ENCODE results near the gene SRPK2. TPM values are rescaled to one million over a fixed set of nuclear protein-coding genes. Genes with fewer than 3 reads are reported as not detected.

Gene SRPK2
- total RNA-seq, 5 donors from 2014 or later (not counting 1 experiment from before 2014, with no cell fraction given) = 41.6 to 71.4 (median 46.9) TPM

DNA sequence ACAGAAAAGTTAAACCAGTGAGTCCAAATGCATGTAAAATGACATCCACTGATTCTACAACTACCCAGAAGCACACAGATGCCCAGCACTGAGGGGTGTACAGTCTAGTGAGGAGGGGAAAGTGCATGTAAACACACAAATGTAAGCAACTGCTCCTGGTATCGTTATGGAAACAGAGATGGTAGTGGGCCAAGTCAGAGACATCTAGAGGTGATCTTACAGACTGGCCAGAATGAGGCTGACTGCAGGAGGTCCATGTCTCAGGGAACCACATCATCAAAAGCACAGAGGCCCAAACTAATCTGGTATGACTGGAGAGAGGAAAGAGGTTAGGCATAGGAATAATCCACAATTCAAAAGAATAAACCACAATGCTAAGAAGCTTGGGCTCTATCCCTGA is 176.5 kb downstream of the SRPK2 start:
- no peaks in the 10 kb centered on the region for H3K27me3 Mint-ChIP-seq
- H3K9me3 Mint-ChIP-seq = peaks cover 0 to 4% (median 4%) of the 10 kb centered on the region in 3 donors
- WGBS (ENCODE audit: insufficient coverage) = no CpG with 5 or more reads among the region's 1 CpG
- H3K4me1 Mint-ChIP-seq = peaks cover 79 to 87% (median 87%) of the 10 kb centered on the region in 3 donors
- Histone ChIP-seq H3K36me3 (ENCODE audit: control insufficient read depth in 2 of 2, extremely low read depth in 1 of 2, insufficient read depth in 1 of 2, low read length in 1 of 2) (no peaks in the 10 kb centered on the region), H3K4me3 (ENCODE audit: control insufficient read depth in 1 of 2, extremely low read depth in 1 of 2, low read length in 1 of 2) (no peak overlapping the region), H3K27me3 (replicated peaks in 1 of 2; ENCODE audit: control insufficient read depth in 2 of 2, extremely low read depth in 1 of 2, insufficient read depth in 2 of 2, low read length in 1 of 2) (no peaks in the 10 kb centered on the region), H3K27ac (ENCODE audit: low read length) (no peak overlapping the region), H3K4me1 (ENCODE audit: control insufficient read depth in 1 of 2, extremely low read depth in 1 of 2, insufficient read depth in 2 of 2, low read length in 2 of 2) (peaks cover 14 to 19% of the 10 kb centered on the region in 2 experiments), H3K9me3 (no peaks in the 10 kb centered on the region)
- CTCF ChIA-PET = no interaction called here
- POLR2A ChIA-PET = no interaction called here
- H3K4me3 Mint-ChIP-seq = no peak overlapping the region
- no peak for DNase-seq
- peaks cover 15% of the 10 kb centered on the region for H3K36me3 Mint-ChIP-seq
- peak overlapping the region in 1 of 2 donors; percentile 45 for H3K27ac Mint-ChIP-seq
- ATAC-seq (replicated peaks in 1 of 4) = no peak

DNA sequence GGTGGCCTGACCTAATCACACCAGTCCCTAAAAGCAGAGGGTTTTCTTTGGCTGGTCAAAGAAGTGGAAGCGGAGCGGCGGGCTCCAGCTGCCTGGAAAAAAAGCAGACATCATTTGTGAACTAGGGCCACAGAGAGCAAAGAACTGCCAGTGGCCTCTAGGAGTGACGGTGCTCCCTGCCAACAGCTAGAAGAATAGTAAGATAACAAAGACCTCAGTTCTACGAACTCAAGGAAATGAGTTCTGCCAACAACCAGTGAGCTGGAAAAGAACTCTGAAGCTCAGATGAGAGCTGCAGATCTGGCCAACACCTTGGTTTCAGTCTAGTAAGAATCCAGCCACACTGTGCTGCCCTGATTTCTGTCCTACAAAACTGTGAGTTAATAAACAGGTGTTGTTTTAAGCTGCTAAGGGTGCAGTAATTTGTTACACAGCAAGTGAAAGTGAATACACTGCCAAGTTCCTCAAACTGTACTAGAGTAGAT is 178.0 kb downstream of the SRPK2 start:
- H3K4me3 ChIP-seq (ENCODE audit: control insufficient read depth in 1 of 2, extremely low read depth in 1 of 2, low read length in 1 of 2) = no peak overlapping the region
- CTCF ChIA-PET = no interaction called here
- H3K9me3 Mint-ChIP-seq = peaks cover 0 to 4% (median 4%) of the 10 kb centered on the region in 3 donors
- H3K36me3 ChIP-seq (ENCODE audit: control insufficient read depth in 2 of 2, extremely low read depth in 1 of 2, insufficient read depth in 1 of 2, low read length in 1 of 2) = no peaks in the 10 kb centered on the region
- peak overlapping the region; percentile 68 to 73 for H3K27ac Mint-ChIP-seq
- DNase-seq (peak in 4 of 35 experiments; percentile 5 to 11 (median 8)), ATAC-seq (replicated peaks in 1 of 4) (peak in 3 of 4 experiments; percentile 24 to 32 (median 25))
- H3K4me1 ChIP-seq (ENCODE audit: control insufficient read depth in 1 of 2, extremely low read depth in 1 of 2, insufficient read depth in 2 of 2, low read length in 2 of 2) = peaks cover 24 to 29% of the 10 kb centered on the region in 2 experiments
- H3K27me3 ChIP-seq (replicated peaks in 1 of 2; ENCODE audit: control insufficient read depth in 2 of 2, extremely low read depth in 1 of 2, insufficient read depth in 2 of 2, low read length in 1 of 2) = no peaks in the 10 kb centered on the region
- H3K4me1 Mint-ChIP-seq = peaks cover 84 to 93% (median 93%) of the 10 kb centered on the region in 3 donors
- no peaks in the 10 kb centered on the region for H3K27me3 Mint-ChIP-seq
- peaks cover 14% of the 10 kb centered on the region for H3K36me3 Mint-ChIP-seq
- H3K9me3 ChIP-seq = no peaks in the 10 kb centered on the region
- POLR2A ChIA-PET = no interaction called here
- H3K4me3 Mint-ChIP-seq = peak overlapping the region in 1 of 3 donors; percentile 39
- no peak overlapping the region for H3K27ac ChIP-seq (ENCODE audit: low read length)
- 86% methylated on average over 5 of the region's 5 CpGs for WGBS (ENCODE audit: insufficient coverage)

- H3K9me3 Mint-ChIP-seq = peaks cover 0 to 4% (median 0%) of the 10 kb centered on the region in 3 donors
- H3K27ac Mint-ChIP-seq = peak overlapping the region in 1 of 2 donors; percentile 68
- ATAC-seq (replicated peaks in 1 of 4) (peak in 2 of 4 experiments; percentile 51 to 55), DNase-seq (peak in 8 of 35 experiments; percentile 4 to 46 (median 10))
- H3K4me3 Mint-ChIP-seq = peak overlapping the region in 1 of 3 donors; percentile 51
- CTCF ChIA-PET = interaction anchor here in 1 of 2 donors (0.5 kb wide), 1 partner anchor 80 kb away, joined by 3 read pairs; no protein-coding TSS in a partner anchor
- Histone ChIP-seq H3K27me3 (replicated peaks in 1 of 2; ENCODE audit: control insufficient read depth in 2 of 2, extremely low read depth in 1 of 2, insufficient read depth in 2 of 2, low read length in 1 of 2) (no peaks in the 10 kb centered on the region), H3K9me3 (no peaks in the 10 kb centered on the region), H3K4me1 (ENCODE audit: control insufficient read depth in 1 of 2, extremely low read depth in 1 of 2, insufficient read depth in 2 of 2, low read length in 2 of 2) (peaks cover 28 to 29% of the 10 kb centered on the region in 2 experiments), H3K4me3 (ENCODE audit: control insufficient read depth in 1 of 2, extremely low read depth in 1 of 2, low read length in 1 of 2) (no peak overlapping the region), H3K27ac (ENCODE audit: low read length) (no peak overlapping the region), H3K36me3 (ENCODE audit: control insufficient read depth in 2 of 2, extremely low read depth in 1 of 2, insufficient read depth in 1 of 2, low read length in 1 of 2) (no peaks in the 10 kb centered on the region)
- POLR2A ChIA-PET = no interaction called here
- WGBS (ENCODE audit: insufficient coverage) = no CpG with 5 or more reads among the region's 3 CpGs
- H3K27me3 Mint-ChIP-seq = no peaks in the 10 kb centered on the region
- H3K36me3 Mint-ChIP-seq = peaks cover 8% of the 10 kb centered on the region
- H3K4me1 Mint-ChIP-seq = peaks cover 85 to 93% (median 92%) of the 10 kb centered on the region in 3 donors
Measured at GRCh38 chr7:105209870-105210269, 178.9 kb downstream of the SRPK2 start.

DNA sequence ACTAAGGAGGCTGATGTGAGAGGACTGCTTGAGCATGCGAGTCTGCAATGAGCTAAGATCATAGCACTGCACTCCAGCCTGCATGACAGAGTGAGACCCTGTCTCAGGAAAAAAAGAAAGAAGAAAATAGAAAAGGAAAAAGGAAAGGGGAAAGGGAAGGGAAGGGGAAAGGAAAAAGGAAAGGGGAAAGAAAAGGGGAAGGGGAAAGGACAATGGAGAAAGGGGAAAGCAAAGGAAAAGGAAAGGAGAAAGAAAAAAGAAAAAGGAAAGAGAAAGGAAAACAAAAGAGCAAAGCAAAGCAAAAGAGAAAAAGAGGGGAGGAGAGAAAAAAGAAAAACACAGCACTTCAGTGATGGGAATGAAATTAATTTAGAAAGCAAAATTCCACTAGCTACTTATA is 179.3 kb downstream of the SRPK2 start:
- H3K27me3 Mint-ChIP-seq = no peaks in the 10 kb centered on the region
- peaks cover 0 to 4% (median 0%) of the 10 kb centered on the region in 3 donors for H3K9me3 Mint-ChIP-seq
- no peak for DNase-seq
- no peaks in the 10 kb centered on the region for H3K27me3 ChIP-seq (replicated peaks in 1 of 2; ENCODE audit: control insufficient read depth in 2 of 2, extremely low read depth in 1 of 2, insufficient read depth in 2 of 2, low read length in 1 of 2)
- peak overlapping the region; percentile 25 to 51 (median 46) for H3K4me3 Mint-ChIP-seq
- ChIA-PET POLR2A (interaction anchor here in 1 of 2 donors (0.7 kb wide), 1 partner anchor 362 kb away, joined by 6 read pairs; no protein-coding TSS in a partner anchor), CTCF (interaction anchor here in 1 of 2 donors (0.5 to 0.9 kb wide), 3 partner anchors 80 to 131 kb away, joined by 3 read pairs; no protein-coding TSS in a partner anchor)
- H3K27ac Mint-ChIP-seq = peak overlapping the region in 1 of 2 donors; percentile 61
- peaks cover 28 to 29% of the 10 kb centered on the region in 2 experiments for H3K4me1 ChIP-seq (ENCODE audit: control insufficient read depth in 1 of 2, extremely low read depth in 1 of 2, insufficient read depth in 2 of 2, low read length in 2 of 2)
- no peak overlapping the region for H3K27ac ChIP-seq (ENCODE audit: low read length)
- no peaks in the 10 kb centered on the region for H3K9me3 ChIP-seq
- no peak for ATAC-seq (replicated peaks in 1 of 4)
- H3K36me3 Mint-ChIP-seq = peaks cover 8% of the 10 kb centered on the region
- no peaks in the 10 kb centered on the region for H3K36me3 ChIP-seq (ENCODE audit: control insufficient read depth in 2 of 2, extremely low read depth in 1 of 2, insufficient read depth in 1 of 2, low read length in 1 of 2)
- WGBS (ENCODE audit: insufficient coverage) = 100% methylated on average over 1 of the region's 1 CpG
- H3K4me1 Mint-ChIP-seq = peaks cover 84 to 91% (median 88%) of the 10 kb centered on the region in 3 donors
- H3K4me3 ChIP-seq (ENCODE audit: control insufficient read depth in 1 of 2, extremely low read depth in 1 of 2, low read length in 1 of 2) = no peak overlapping the region

GRCh38 chr7:105206985-105207384 is 181.7 kb downstream of the SRPK2 start:
- H3K27me3 Mint-ChIP-seq = no peaks in the 10 kb centered on the region
- ChIA-PET CTCF (interaction anchor here in 1 of 2 donors (1.6 kb wide), 1 partner anchor 146 kb away, joined by 5 read pairs; no protein-coding TSS in a partner anchor), POLR2A (no interaction called here)
- Histone ChIP-seq H3K27me3 (replicated peaks in 1 of 2; ENCODE audit: control insufficient read depth in 2 of 2, extremely low read depth in 1 of 2, insufficient read depth in 2 of 2, low read length in 1 of 2) (no peaks in the 10 kb centered on the region), H3K27ac (ENCODE audit: low read length) (no peak overlapping the region), H3K36me3 (ENCODE audit: control insufficient read depth in 2 of 2, extremely low read depth in 1 of 2, insufficient read depth in 1 of 2, low read length in 1 of 2) (peaks cover 0 to 9% of the 10 kb centered on the region in 2 donors), H3K4me3 (ENCODE audit: control insufficient read depth in 1 of 2, extremely low read depth in 1 of 2, low read length in 1 of 2) (no peak overlapping the region), H3K9me3 (no peaks in the 10 kb centered on the region), H3K4me1 (ENCODE audit: control insufficient read depth in 1 of 2, extremely low read depth in 1 of 2, insufficient read depth in 2 of 2, low read length in 2 of 2) (peaks cover 26 to 28% of the 10 kb centered on the region in 2 experiments)
- H3K4me3 Mint-ChIP-seq = no peak overlapping the region
- DNase-seq (no peak), ATAC-seq (replicated peaks in 1 of 4) (no peak)
- peaks cover 64 to 71% (median 69%) of the 10 kb centered on the region in 3 donors for H3K4me1 Mint-ChIP-seq
- peaks cover 0 to 4% (median 0%) of the 10 kb centered on the region in 3 donors for H3K9me3 Mint-ChIP-seq
- WGBS (ENCODE audit: insufficient coverage) = no CpG with 5 or more reads among the region's 2 CpGs
- H3K27ac Mint-ChIP-seq = no peak overlapping the region
- peaks cover 23% of the 10 kb centered on the region for H3K36me3 Mint-ChIP-seq

GRCh38 chr7:105205592-105206237 is 183.0 kb downstream of the SRPK2 start:
- peaks cover 53 to 62% (median 59%) of the 10 kb centered on the region in 3 donors for H3K4me1 Mint-ChIP-seq

More at GRCh38 chr7:105205592-105206237, 183.0 kb downstream of the SRPK2 start:
- Mint-ChIP-seq H3K36me3 (peaks cover 36% of the 10 kb centered on the region), H3K9me3 (no peaks in the 10 kb centered on the region), H3K4me3 (peak overlapping the region in 1 of 3 donors; percentile 49), H3K27ac (peak overlapping the region in 1 of 2 donors; percentile 36), H3K27me3 (no peaks in the 10 kb centered on the region)
- DNase-seq (peak in 22 of 35 experiments; percentile 4 to 45 (median 12)), ATAC-seq (replicated peaks in 1 of 4) (peak; percentile 50 to 90 (median 63))
- CTCF ChIA-PET = interaction anchor here (0.7 to 1.6 kb wide), 2 partner anchors 22 to 147 kb away, joined by 4 to 5 read pairs; no protein-coding TSS in a partner anchor
- no peak overlapping the region for H3K27ac ChIP-seq (ENCODE audit: low read length)
- H3K36me3 ChIP-seq (ENCODE audit: control insufficient read depth in 2 of 2, extremely low read depth in 1 of 2, insufficient read depth in 1 of 2, low read length in 1 of 2) = peaks cover 0 to 22% of the 10 kb centered on the region in 2 donors
- H3K4me3 ChIP-seq (ENCODE audit: control insufficient read depth in 1 of 2, extremely low read depth in 1 of 2, low read length in 1 of 2) = no peak overlapping the region
- no CpG with 5 or more reads among the region's 7 CpGs for WGBS (ENCODE audit: insufficient coverage)
- peaks cover 22% of the 10 kb centered on the region in 2 experiments for H3K4me1 ChIP-seq (ENCODE audit: control insufficient read depth in 1 of 2, extremely low read depth in 1 of 2, insufficient read depth in 2 of 2, low read length in 2 of 2)
- no peaks in the 10 kb centered on the region for H3K9me3 ChIP-seq
- no peaks in the 10 kb centered on the region for H3K27me3 ChIP-seq (replicated peaks in 1 of 2; ENCODE audit: control insufficient read depth in 2 of 2, extremely low read depth in 1 of 2, insufficient read depth in 2 of 2, low read length in 1 of 2)
- POLR2A ChIA-PET = interaction anchor here in 1 of 2 donors (0.7 kb wide), 1 partner anchor 64 kb away, joined by 3 read pairs; no protein-coding TSS in a partner anchor
